HCT116 (cell line): ENCODE measurements around the gene FAM131A. TPM values are rescaled to one million over a fixed set of nuclear protein-coding genes. Genes with fewer than 3 reads are reported as not detected.
A peak's percentile ranks its signal among the peaks of the same experiment; 100 is the strongest.

Experiments
- ATAC-seq: fragments of 200-7000 bp; cut with Tn5 transposase; 2 replicates; pipeline ENCODE4 v1.9.1; 2020; ENCODE audit warnings: mild to moderate bottlenecking, moderate library complexity
- BruUV-seq: library from RNA; stranded (reverse); fragments of 400-500 nt; replicated peaks from 2 replicates; lab custom pipeline; 2021; lab: Mats Ljungman, UMichigan
- CTCF ChIA-PET: fragments of 300-600 bp; sonication (Branson Sonifier 250); formaldehyde crosslinking; loops from one replicate; lab custom pipeline; 2021; ENCODE audit warnings: antibody characterized with exemption; lab: Charles Lee
- POLR2A ChIA-PET: fragments of 300-600, 350-600 bp; sonication (Branson Sonifier 250); formaldehyde crosslinking; loops from one replicate; lab custom pipeline; 2021; ENCODE audit warnings: antibody characterized with exemption; lab: Charles Lee
- RAD21 ChIA-PET, 2 experiments: fragments of 300-600 bp; sonication (Branson Sonifier 250); formaldehyde crosslinking; loops; one replicate each; lab custom pipeline; 2023; ENCODE audit warnings: low total read pairs in 2 of 2; ENCODE audit not compliant: uncharacterized antibody in 2 of 2, unreplicated experiment in 2 of 2, low non-redundant PET in 1 of 2; lab: Charles Lee
- DNase-seq: peaks from one replicate; pipeline ENCODE4 v3.0.0-alpha.2; 2010; ENCODE audit warnings: low read depth, low spot score
- H2AFZ ChIP-seq: fragments of 200-600 bp; shearing (Covaris generic), sonication (generic); 2 replicates; pipeline ENCODE4 v1.6.1; 2017; ENCODE audit warnings: low read depth, mixed run types, mixed read lengths, antibody characterized with exemption, low read length; ENCODE audit not compliant: poor library complexity, severe bottlenecking
- H3K27ac ChIP-seq: 2 replicates; pipeline ENCODE4 v1.5.1; 2012; ENCODE audit warnings: low read depth, low read length
- H3K27me3 ChIP-seq: fragments of 200-600 bp; sonication (generic); 2 replicates; pipeline ENCODE4 v1.6.1; 2016; ENCODE audit warnings: mixed run types, low read length, mixed read lengths; ENCODE audit not compliant: insufficient read depth
- H3K36me3 ChIP-seq, 2 experiments: fragments of 200-500 bp in 1 of 2; fragments of 200-600 bp in 1 of 2; sonication (Bioruptor generic) in 1 of 2; sonication (generic) in 1 of 2; 2 replicates each; pipeline versions ENCODE4 v1.5.1 to v1.6.1; 2014 to 2016; ENCODE audit warnings: low read length in 2 of 2, inconsistent platforms in 1 of 2, mixed read lengths in 1 of 2, mixed run types in 1 of 2; ENCODE audit not compliant: insufficient read depth in 2 of 2, control insufficient read depth in 1 of 2
- H3K4me1 ChIP-seq, 2 experiments: fragments of 200-600 bp in 1 of 2; sonication (generic) in 1 of 2; 2 replicates each; pipeline versions ENCODE4 v1.5.1 to v1.6.1; 2012 to 2017; ENCODE audit warnings: low read length in 2 of 2, inconsistent platforms in 1 of 2, mild to moderate bottlenecking in 1 of 2, mixed read lengths in 1 of 2, mixed run types in 1 of 2, moderate library complexity in 1 of 2; ENCODE audit not compliant: insufficient read depth in 2 of 2, control insufficient read depth in 1 of 2
- H3K4me2 ChIP-seq: fragments of 200-600 bp; sonication (generic); 2 replicates; pipeline ENCODE4 v1.6.1; 2017; ENCODE audit warnings: mixed run types, low read length, mixed read lengths
- H3K4me3 ChIP-seq, 2 experiments: fragments of 200-600 bp in 1 of 2; sonication (generic) in 1 of 2; replicated peaks in 1 of 2; 2 replicates each; pipeline ENCODE4 v1.5.1; 2011 to 2016; ENCODE audit warnings: low read length in 2 of 2, control low read depth in 1 of 2, low read depth in 1 of 2, mild to moderate bottlenecking in 1 of 2, mixed read lengths in 1 of 2, mixed run types in 1 of 2
- H3K79me2 ChIP-seq: fragments of 200-600 bp; sonication (generic); 2 replicates; pipeline ENCODE4 v1.6.1; 2017; ENCODE audit warnings: mild to moderate bottlenecking, mixed run types, low read length, moderate library complexity, mixed read lengths; ENCODE audit not compliant: insufficient read depth
- H3K9ac ChIP-seq: fragments of 200-600 bp; sonication (generic); 2 replicates; pipeline ENCODE4 v1.6.1; 2016; ENCODE audit warnings: low read length, mixed read lengths
- H3K9me2 ChIP-seq: fragments of 200-600 bp; sonication (generic), shearing (Covaris generic); 2 replicates; pipeline ENCODE4 v1.6.1; 2017; ENCODE audit warnings: mixed run types, mild to moderate bottlenecking, moderate library complexity; ENCODE audit not compliant: insufficient read depth
- H3K9me3 ChIP-seq, 2 experiments: fragments of 200-500 bp in 1 of 2; fragments of 200-600 bp in 1 of 2; sonication (Bioruptor generic) in 1 of 2; sonication (generic) in 1 of 2; 2 replicates each; pipeline ENCODE4 v1.6.1; 2014 to 2017; ENCODE audit warnings: low read length in 2 of 2, mixed read lengths in 2 of 2, inconsistent platforms in 1 of 2, low read depth in 1 of 2, mild to moderate bottlenecking in 1 of 2, mixed run types in 1 of 2, moderate library complexity in 1 of 2; ENCODE audit not compliant: control insufficient read depth in 1 of 2, insufficient read depth in 1 of 2
- H4K20me1 ChIP-seq: fragments of 200-600 bp; sonication (generic), shearing (Covaris generic); 2 replicates; pipeline ENCODE4 v1.6.1; 2017; ENCODE audit warnings: mixed run types, mild to moderate bottlenecking, moderate library complexity; ENCODE audit not compliant: insufficient read depth
- CBX3 ChIP-seq: IDR thresholded peaks from 2 replicates; pipeline ENCODE4 v1.6.1; 2012; ENCODE audit warnings: low read depth
- CEBPB ChIP-seq: IDR thresholded peaks from 2 replicates; pipeline ENCODE4 v1.6.1; 2012; ENCODE audit warnings: low read depth
- ELF1 ChIP-seq: IDR thresholded peaks from 2 replicates; pipeline ENCODE4 v1.6.1; 2012; ENCODE audit warnings: low read depth, borderline replicate concordance
- EZH2 ChIP-seq: fragments of 200-600 bp; sonication (generic); IDR thresholded peaks from 2 replicates; pipeline ENCODE4 v1.6.1; 2017; ENCODE audit warnings: antibody characterized with exemption, mixed run types
- EZH2phosphoT487 ChIP-seq: fragments of 200-600 bp; IDR thresholded peaks from 2 replicates; pipeline ENCODE4 v1.6.1; 2018; ENCODE audit warnings: antibody characterized with exemption, borderline replicate concordance
- FOSL1 ChIP-seq: IDR thresholded peaks from 2 replicates; pipeline ENCODE4 v1.6.1; 2012; ENCODE audit warnings: low read depth
- JUND ChIP-seq: IDR thresholded peaks from 2 replicates; pipeline ENCODE4 v1.6.1; 2012
- POLR2AphosphoS5 ChIP-seq: IDR thresholded peaks from 2 replicates; pipeline ENCODE4 v1.6.1; 2011; ENCODE audit warnings: mild to moderate bottlenecking, low read depth, low read length, moderate library complexity
- RAD21 ChIP-seq: IDR thresholded peaks from 2 replicates; pipeline ENCODE4 v1.6.1; 2012; ENCODE audit warnings: low read depth, mild to moderate bottlenecking
- SP1 ChIP-seq: IDR thresholded peaks from 2 replicates; pipeline ENCODE4 v1.6.1; 2012; ENCODE audit warnings: low read depth
- SRF ChIP-seq: IDR thresholded peaks from 2 replicates; pipeline ENCODE4 v1.6.1; 2012; ENCODE audit warnings: low read depth
- TCF7L2 ChIP-seq: IDR thresholded peaks from 2 replicates; pipeline ENCODE4 v1.7.0; 2011; ENCODE audit warnings: borderline replicate concordance, inconsistent platforms; ENCODE audit not compliant: insufficient read depth, insufficient read length; ENCODE audit errors: extremely low read depth
- YY1 ChIP-seq: IDR thresholded peaks from 2 replicates; pipeline ENCODE4 v1.6.1; 2011; ENCODE audit warnings: low read length, low read depth, moderate library complexity, mild to moderate bottlenecking; ENCODE audit not compliant: insufficient replicate concordance; ENCODE audit errors: extremely low read depth
- ZBTB33 ChIP-seq: IDR thresholded peaks from 2 replicates; pipeline ENCODE4 v1.6.1; 2011; ENCODE audit warnings: mild to moderate bottlenecking, low read length, moderate library complexity; ENCODE audit not compliant: insufficient replicate concordance; ENCODE audit errors: extremely low read depth
- ZFX ChIP-seq: fragments of 450-650 bp; IDR thresholded peaks from 2 replicates; pipeline ENCODE4 v1.6.1; 2017
- ZNF274 ChIP-seq: fragments of 200-500 bp; sonication (Bioruptor generic); IDR thresholded peaks from 2 replicates; pipeline ENCODE4 v1.6.1; 2014; ENCODE audit warnings: mild to moderate bottlenecking, low read depth, low read length, inconsistent platforms
- intact Hi-C: fragments of 100-400 bp; cut with micrococcal nuclease; formaldehyde crosslinking; loops from 2 replicates; pipeline ENCODE4 v1.10.0; 2022
- total RNA-seq: library from RNA; stranded (reverse); gene quantifications from one replicate; pipeline ENCODE4 v1.2.1, GENCODE V29; 2021; ENCODE audit not compliant: unreplicated experiment
- TF ChIP-seq, protein P1 (sequence below): IDR thresholded peaks from 2 replicates; pipeline ENCODE4 v1.6.1; 2012; ENCODE audit warnings: low read depth
- TF ChIP-seq, protein P2 (sequence below): IDR thresholded peaks from 2 replicates; pipeline ENCODE4 v1.6.1; 2012
- TF ChIP-seq, protein P3 (sequence below), 3 experiments: fragments of 200-600 bp in 1 of 3; sonication (generic) in 1 of 3; IDR thresholded peaks in 2 of 3; conservative IDR thresholded peaks in 1 of 3; 2 replicates each; pipeline ENCODE4 v1.5.1; 2012 to 2017; ENCODE audit warnings: low read depth in 2 of 3, low read length in 2 of 3, antibody characterized with exemption in 1 of 3, borderline replicate concordance in 1 of 3, control low read depth in 1 of 3, mild to moderate bottlenecking in 1 of 3, mixed read lengths in 1 of 3, mixed run types in 1 of 3, moderate library complexity in 1 of 3; ENCODE audit not compliant: insufficient read depth in 1 of 3

Gene FAM131A
- total RNA-seq, 1 experiment from 2014 or later: 17.8 TPM

DNA sequence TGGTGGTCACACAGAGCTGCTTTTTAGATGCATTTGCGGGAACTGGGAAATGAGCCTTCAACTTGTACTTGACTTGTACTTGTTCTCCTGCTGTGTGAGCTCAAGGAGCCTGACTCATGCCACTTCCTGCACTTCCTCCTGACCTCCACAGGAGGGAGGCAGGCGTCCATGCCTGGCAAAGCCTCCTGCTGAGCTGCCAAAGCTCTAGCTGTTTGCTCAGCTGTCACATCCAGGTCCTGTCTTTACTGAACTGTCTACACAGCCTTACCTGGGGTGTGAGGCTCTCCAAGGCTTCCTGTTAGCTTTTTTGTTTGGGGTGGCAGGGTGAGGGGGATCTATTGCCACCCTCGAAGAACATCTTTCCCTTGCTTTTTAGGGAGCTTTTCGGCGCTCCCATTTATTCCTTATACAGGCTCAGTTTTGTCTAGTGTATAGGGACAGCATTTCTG is 34.2 kb downstream of the FAM131A start:
- Histone ChIP-seq H3K4me2 (peak overlapping the region; percentile 20; the same call in 1 of the 2 replicates), H3K9me2 (no peaks in the 10 kb centered on the region), H3K79me2 (peaks cover 5% of the 10 kb centered on the region), H3K9ac (no peak overlapping the region), H3K36me3 (peaks cover 18 to 27% of the 10 kb centered on the region in 2 experiments; a peak in 3 of 4 replicates), H3K9me3 (no peaks in the 10 kb centered on the region), H2AFZ (no peak overlapping the region), H3K27me3 (no peaks in the 10 kb centered on the region), H3K27ac (peak overlapping the region; percentile 4; the same call in 1 of the 2 replicates), H3K4me3 (no peak overlapping the region), H3K4me1 (peaks cover 5 to 23% of the 10 kb centered on the region in 2 experiments; a peak in 3 of 4 replicates), H4K20me1 (peaks cover 5% of the 10 kb centered on the region; the same call in 1 of the 2 replicates)
- peak; percentile 73 for DNase-seq
- BruUV-seq: no TSS peak
- CTCF ChIA-PET: interaction anchor here (0.6 to 6.1 kb wide), 27 partner anchors 9 to 476 kb away, joined by 3 to 152 read pairs (median 5); partner anchors contain the start of gene CHRD
- RAD21 ChIA-PET: interaction anchor here (0.5 to 2.2 kb wide), 13 partner anchors 9 to 189 kb away, joined by 3 to 19 read pairs (median 5); partner anchors contain the start of genes EPHB3 (in 1 of the 2) and POLR2H (in 1 of the 2)
- intact Hi-C loops: loop anchor here (1.0 to 10.0 kb wide), 5 partner anchors 47 to 403 kb away; no protein-coding TSS in a partner anchor
- POLR2A ChIA-PET: interaction anchor here (0.6 to 1.6 kb wide), 8 partner anchors 9 to 189 kb away, joined by 3 to 13 read pairs (median 4); no protein-coding TSS in a partner anchor
- peak; percentile 93 for ATAC-seq
- TF ChIP-seq CBX3 (no peak), ZFX (no peak), ZNF274 (no peak), ELF1 (no peak), CEBPB (no peak), RAD21 (no peak), ZBTB33 (no peak), POLR2AphosphoS5 (peak; percentile 41), TCF7L2 (no peak), SRF (no peak), YY1 (peak; percentile 27), SP1 (no peak), EZH2 (no peak), FOSL1 (no peak), EZH2phosphoT487 (no peak), JUND (no peak)
- TF ChIP-seq, protein P1, sequence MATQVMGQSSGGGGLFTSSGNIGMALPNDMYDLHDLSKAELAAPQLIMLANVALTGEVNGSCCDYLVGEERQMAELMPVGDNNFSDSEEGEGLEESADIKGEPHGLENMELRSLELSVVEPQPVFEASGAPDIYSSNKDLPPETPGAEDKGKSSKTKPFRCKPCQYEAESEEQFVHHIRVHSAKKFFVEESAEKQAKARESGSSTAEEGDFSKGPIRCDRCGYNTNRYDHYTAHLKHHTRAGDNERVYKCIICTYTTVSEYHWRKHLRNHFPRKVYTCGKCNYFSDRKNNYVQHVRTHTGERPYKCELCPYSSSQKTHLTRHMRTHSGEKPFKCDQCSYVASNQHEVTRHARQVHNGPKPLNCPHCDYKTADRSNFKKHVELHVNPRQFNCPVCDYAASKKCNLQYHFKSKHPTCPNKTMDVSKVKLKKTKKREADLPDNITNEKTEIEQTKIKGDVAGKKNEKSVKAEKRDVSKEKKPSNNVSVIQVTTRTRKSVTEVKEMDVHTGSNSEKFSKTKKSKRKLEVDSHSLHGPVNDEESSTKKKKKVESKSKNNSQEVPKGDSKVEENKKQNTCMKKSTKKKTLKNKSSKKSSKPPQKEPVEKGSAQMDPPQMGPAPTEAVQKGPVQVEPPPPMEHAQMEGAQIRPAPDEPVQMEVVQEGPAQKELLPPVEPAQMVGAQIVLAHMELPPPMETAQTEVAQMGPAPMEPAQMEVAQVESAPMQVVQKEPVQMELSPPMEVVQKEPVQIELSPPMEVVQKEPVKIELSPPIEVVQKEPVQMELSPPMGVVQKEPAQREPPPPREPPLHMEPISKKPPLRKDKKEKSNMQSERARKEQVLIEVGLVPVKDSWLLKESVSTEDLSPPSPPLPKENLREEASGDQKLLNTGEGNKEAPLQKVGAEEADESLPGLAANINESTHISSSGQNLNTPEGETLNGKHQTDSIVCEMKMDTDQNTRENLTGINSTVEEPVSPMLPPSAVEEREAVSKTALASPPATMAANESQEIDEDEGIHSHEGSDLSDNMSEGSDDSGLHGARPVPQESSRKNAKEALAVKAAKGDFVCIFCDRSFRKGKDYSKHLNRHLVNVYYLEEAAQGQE: no peak
- TF ChIP-seq, protein P2, sequence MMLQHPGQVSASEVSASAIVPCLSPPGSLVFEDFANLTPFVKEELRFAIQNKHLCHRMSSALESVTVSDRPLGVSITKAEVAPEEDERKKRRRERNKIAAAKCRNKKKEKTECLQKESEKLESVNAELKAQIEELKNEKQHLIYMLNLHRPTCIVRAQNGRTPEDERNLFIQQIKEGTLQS: no peak
- TF ChIP-seq, protein P3, sequence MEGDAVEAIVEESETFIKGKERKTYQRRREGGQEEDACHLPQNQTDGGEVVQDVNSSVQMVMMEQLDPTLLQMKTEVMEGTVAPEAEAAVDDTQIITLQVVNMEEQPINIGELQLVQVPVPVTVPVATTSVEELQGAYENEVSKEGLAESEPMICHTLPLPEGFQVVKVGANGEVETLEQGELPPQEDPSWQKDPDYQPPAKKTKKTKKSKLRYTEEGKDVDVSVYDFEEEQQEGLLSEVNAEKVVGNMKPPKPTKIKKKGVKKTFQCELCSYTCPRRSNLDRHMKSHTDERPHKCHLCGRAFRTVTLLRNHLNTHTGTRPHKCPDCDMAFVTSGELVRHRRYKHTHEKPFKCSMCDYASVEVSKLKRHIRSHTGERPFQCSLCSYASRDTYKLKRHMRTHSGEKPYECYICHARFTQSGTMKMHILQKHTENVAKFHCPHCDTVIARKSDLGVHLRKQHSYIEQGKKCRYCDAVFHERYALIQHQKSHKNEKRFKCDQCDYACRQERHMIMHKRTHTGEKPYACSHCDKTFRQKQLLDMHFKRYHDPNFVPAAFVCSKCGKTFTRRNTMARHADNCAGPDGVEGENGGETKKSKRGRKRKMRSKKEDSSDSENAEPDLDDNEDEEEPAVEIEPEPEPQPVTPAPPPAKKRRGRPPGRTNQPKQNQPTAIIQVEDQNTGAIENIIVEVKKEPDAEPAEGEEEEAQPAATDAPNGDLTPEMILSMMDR (IDR thresholded peaks at IDR 0.05 in 2 of 3, conservative IDR thresholded peaks at IDR 0.05 in 1 of 3; ENCODE audit: borderline replicate concordance in 1 of 3, insufficient read depth in 1 of 3, low read depth in 2 of 3, low read length in 2 of 3): peak in 2 of 3 experiments; percentile 95 to 98; a peak in 4 of 6 replicates
